WI38 (cell line): Measurements from ENCODE around the gene PEX14.

Experiments used
- H3K4me3 ChIP-seq: 2 replicates; pipeline ENCODE4 v1.5.1; 2011; ENCODE audit warnings: low read depth, mild to moderate bottlenecking, control low read depth, low read length
- CTCF ChIP-seq: IDR thresholded peaks from 2 replicates; pipeline ENCODE4 v1.5.1; 2012; ENCODE audit warnings: low read depth, mild to moderate bottlenecking, control low read depth, low read length

Gene PEX14

GRCh38 chr1:10444248-10444647, 30.5 kb upstream of the PEX14 start:
- no peak overlapping the region for H3K4me3 ChIP-seq
- no peak for TF ChIP-seq CTCF

- no peak overlapping the region for H3K4me3 ChIP-seq
- no peak for TF ChIP-seq CTCF
Observed at GRCh38 chr1:10444795-10445397, 29.9 kb upstream of the PEX14 start.

- no peak overlapping the region for H3K4me3 ChIP-seq
- no peak for TF ChIP-seq CTCF
Observed at GRCh38 chr1:10446790-10447422, 27.8 kb upstream of the PEX14 start.

GRCh38 chr1:10449751-10450150, 25.0 kb upstream of the PEX14 start, which contains the start of gene CORT:
TSS of gene CORT (plus strand) at chr1:10450031. CDS start at chr1:10450224, 193 bp downstream.
- TF ChIP-seq CTCF = no peak
- no peak within 1 kb of the TSS for H3K4me3 ChIP-seq

GRCh38 chr1:10450156-10450814, 24.5 kb upstream of the PEX14 start:
- no peak for TF ChIP-seq CTCF
- H3K4me3 ChIP-seq = no peak overlapping the region

GRCh38 chr1:10450836-10451235, 23.9 kb upstream of the PEX14 start:
- H3K4me3 ChIP-seq = no peak overlapping the region
- no peak for TF ChIP-seq CTCF

GRCh38 chr1:10451287-10451686, 23.5 kb upstream of the PEX14 start:
- no peak for TF ChIP-seq CTCF
- H3K4me3 ChIP-seq = peak overlapping the region; percentile 41
